KMS-11 (cell line): Measurements from ENCODE around the gene MTHFD1.

Experiments used
- H2AFZ ChIP-seq: fragments of 200-600 bp; sonication (generic); 2 replicates; pipeline ENCODE4 v1.6.1; 2016; ENCODE audit warnings: antibody characterized with exemption, mixed run types, low read depth
- H3K27ac ChIP-seq: fragments of 200-600 bp; sonication (generic); 2 replicates; pipeline ENCODE4 v1.6.1; 2016; ENCODE audit warnings: mild to moderate bottlenecking, mixed run types
- H3K27me3 ChIP-seq: fragments of 200-600 bp; sonication (generic); 2 replicates; pipeline ENCODE4 v1.6.1; 2017; ENCODE audit warnings: mild to moderate bottlenecking, low read depth, mixed run types, moderate library complexity; ENCODE audit not compliant: insufficient read depth
- H3K36me3 ChIP-seq: fragments of 200-600 bp; sonication (generic); 2 replicates; pipeline ENCODE4 v1.6.1; 2017; ENCODE audit warnings: mild to moderate bottlenecking, mixed run types; ENCODE audit not compliant: insufficient read depth
- H3K4me1 ChIP-seq: fragments of 200-600 bp; sonication (generic); 2 replicates; pipeline ENCODE4 v1.6.1; 2016; ENCODE audit warnings: mild to moderate bottlenecking, low read depth, mixed run types; ENCODE audit not compliant: poor library complexity, severe bottlenecking
- H3K4me2 ChIP-seq: fragments of 200-600 bp; sonication (generic); 2 replicates; pipeline ENCODE4 v1.7.0; 2016; ENCODE audit warnings: mild to moderate bottlenecking, mixed run types
- H3K4me3 ChIP-seq: fragments of 200-600 bp; sonication (generic); IDR thresholded peaks from 2 replicates; pipeline ENCODE4 v1.6.1; 2017; ENCODE audit warnings: low read depth, low read length, mixed read lengths; ENCODE audit not compliant: insufficient read depth
- H3K79me2 ChIP-seq: fragments of 200-600 bp; sonication (generic); 2 replicates; pipeline ENCODE4 v1.6.1; 2016; ENCODE audit warnings: low read depth, mixed run types; ENCODE audit not compliant: insufficient read depth
- H3K9ac ChIP-seq: fragments of 200-600 bp; sonication (generic); 2 replicates; pipeline ENCODE4 v1.6.1; 2016; ENCODE audit warnings: mild to moderate bottlenecking, mixed run types
- H4K20me1 ChIP-seq: fragments of 200-600 bp; sonication (generic); 2 replicates; pipeline ENCODE4 v1.6.1; 2016; ENCODE audit warnings: mild to moderate bottlenecking, mixed run types; ENCODE audit not compliant: insufficient read depth
- CTCF ChIP-seq: fragments of 200-600 bp; sonication (generic); conservative IDR thresholded peaks from 2 replicates; pipeline ENCODE4 v1.6.1; 2017; ENCODE audit warnings: low read depth, mild to moderate bottlenecking, antibody characterized with exemption, low read length, moderate library complexity, mixed read lengths

MTHFD1 gene

GRCh38 chr14:64461221-64461620, 73.1 kb downstream of the MTHFD1 start:
- no peak overlapping the region for H3K9ac ChIP-seq
- no peaks in the 10 kb centered on the region for H4K20me1 ChIP-seq
- H2AFZ ChIP-seq = no peak overlapping the region
- TF ChIP-seq CTCF = no peak
- no peak overlapping the region for H3K4me2 ChIP-seq
- no peaks in the 10 kb centered on the region for H3K79me2 ChIP-seq
- H3K36me3 ChIP-seq = no peaks in the 10 kb centered on the region
- no peak overlapping the region for H3K27ac ChIP-seq
- no peak overlapping the region for H3K4me3 ChIP-seq
- H3K4me1 ChIP-seq = peaks cover 6% of the 10 kb centered on the region
- no peaks in the 10 kb centered on the region for H3K27me3 ChIP-seq

GRCh38 chr14:64463195-64463594, 75.0 kb downstream of the MTHFD1 start:
- H2AFZ ChIP-seq = no peak overlapping the region
- H3K79me2 ChIP-seq = no peaks in the 10 kb centered on the region
- H3K9ac ChIP-seq = no peak overlapping the region
- no peak for TF ChIP-seq CTCF
- H3K4me2 ChIP-seq = no peak overlapping the region
- H3K27ac ChIP-seq = no peak overlapping the region
- H4K20me1 ChIP-seq = no peaks in the 10 kb centered on the region
- H3K4me1 ChIP-seq = peaks cover 6% of the 10 kb centered on the region
- H3K27me3 ChIP-seq = no peaks in the 10 kb centered on the region
- H3K4me3 ChIP-seq = no peak overlapping the region
- H3K36me3 ChIP-seq = no peaks in the 10 kb centered on the region

- H3K4me1 ChIP-seq = peaks cover 6% of the 10 kb centered on the region
- H3K27me3 ChIP-seq = no peaks in the 10 kb centered on the region
- H3K4me3 ChIP-seq = no peak overlapping the region
- H4K20me1 ChIP-seq = no peaks in the 10 kb centered on the region
- no peaks in the 10 kb centered on the region for H3K79me2 ChIP-seq
- H3K9ac ChIP-seq = no peak overlapping the region
- no peak for TF ChIP-seq CTCF
- H3K27ac ChIP-seq = no peak overlapping the region
- no peaks in the 10 kb centered on the region for H3K36me3 ChIP-seq
- H2AFZ ChIP-seq = no peak overlapping the region
- no peak overlapping the region for H3K4me2 ChIP-seq
Measured at GRCh38 chr14:64463873-64464272, 75.7 kb downstream of the MTHFD1 start.

GRCh38 chr14:64464651-64465050, 76.5 kb downstream of the MTHFD1 start:
- no peak for TF ChIP-seq CTCF
- Histone ChIP-seq H3K27me3 (no peaks in the 10 kb centered on the region), H3K27ac (no peak overlapping the region), H3K4me3 (no peak overlapping the region), H3K36me3 (no peaks in the 10 kb centered on the region), H3K9ac (peak overlapping the region; percentile 42; the same call in 1 of the 2 replicates), H2AFZ (peak overlapping the region; percentile 44), H4K20me1 (no peaks in the 10 kb centered on the region), H3K79me2 (no peaks in the 10 kb centered on the region), H3K4me1 (peaks cover 6% of the 10 kb centered on the region), H3K4me2 (peak overlapping the region; percentile 51; the same call in 1 of the 2 replicates)
